Keratinocyte (primary cell): ENCODE measurements around the gene NOTUM. TPM values are rescaled to one million over a fixed set of nuclear protein-coding genes. Genes with fewer than 3 reads are reported as not detected.
A peak's percentile ranks its signal among the peaks of the same experiment; 100 is the strongest.

Experiments used
- DNase-seq: peaks from one replicate; pipeline ENCODE4 v3.0.0-alpha.2; 2011; ENCODE audit warnings: low read depth, missing footprints, low spot score
- FAIRE-seq: peaks from 2 replicates; lab custom pipeline; 2011; peaks lifted over from hg19 to GRCh38; lab: Jason Lieb, UNC
- H2AFZ ChIP-seq: 2 replicates; pipeline ENCODE4 v1.6.0; 2012; ENCODE audit warnings: low read length, control low read depth, inconsistent platforms; ENCODE audit not compliant: control insufficient read depth
- H3K27ac ChIP-seq: 2 replicates; pipeline ENCODE4 v1.5.1; 2011; ENCODE audit warnings: low read length; ENCODE audit not compliant: control insufficient read depth, insufficient read depth
- H3K27me3 ChIP-seq: 3 replicates; pipeline ENCODE4 v1.6.0; 2011; ENCODE audit warnings: low read length; ENCODE audit not compliant: control insufficient read depth, insufficient read depth; ENCODE audit errors: extremely low read depth
- H3K36me3 ChIP-seq, 2 experiments: 2 replicates in 1 of 2; 3 replicates in 1 of 2; pipeline ENCODE4 v1.5.1; 2011; ENCODE audit warnings: low read length in 2 of 2, mild to moderate bottlenecking in 1 of 2; ENCODE audit not compliant: control insufficient read depth in 2 of 2, insufficient read depth in 2 of 2; ENCODE audit errors: extremely low read depth in 1 of 2
- H3K4me1 ChIP-seq: 3 replicates; pipeline ENCODE4 v1.5.1; 2011; ENCODE audit warnings: low read length; ENCODE audit not compliant: control insufficient read depth, insufficient read depth; ENCODE audit errors: extremely low read depth
- H3K4me2 ChIP-seq: 3 replicates; pipeline ENCODE4 v1.6.0; 2011; ENCODE audit warnings: low read depth, low read length; ENCODE audit not compliant: control insufficient read depth, insufficient read depth; ENCODE audit errors: extremely low read depth
- H3K4me3 ChIP-seq, 3 experiments: fragments of 200-600 bp in 1 of 3; sonication (generic) in 1 of 3; 2 replicates in 2 of 3; 3 replicates in 1 of 3; pipeline ENCODE4 v1.5.1; 2011 to 2016; ENCODE audit warnings: low read length in 3 of 3, mild to moderate bottlenecking in 3 of 3, control low read depth in 2 of 3, inconsistent platforms in 1 of 3, low read depth in 1 of 3, mixed read lengths in 1 of 3, mixed run types in 1 of 3, moderate library complexity in 1 of 3; ENCODE audit not compliant: control insufficient read depth in 2 of 3, insufficient read depth in 2 of 3; ENCODE audit errors: extremely low read depth in 1 of 3
- H3K79me2 ChIP-seq: 2 replicates; pipeline ENCODE4 v1.6.0; 2012; ENCODE audit warnings: low read length; ENCODE audit not compliant: control insufficient read depth, insufficient read depth
- H3K9ac ChIP-seq: 3 replicates; pipeline ENCODE4 v1.6.0; 2011; ENCODE audit warnings: low read length; ENCODE audit not compliant: control insufficient read depth, insufficient read depth; ENCODE audit errors: extremely low read depth
- H3K9me1 ChIP-seq: 3 replicates; pipeline ENCODE4 v1.6.0; 2011; ENCODE audit warnings: low read length; ENCODE audit not compliant: control insufficient read depth, insufficient read depth; ENCODE audit errors: extremely low read depth
- H3K9me3 ChIP-seq: 2 replicates; pipeline ENCODE4 v1.5.1; 2012; ENCODE audit warnings: low read depth, low read length; ENCODE audit not compliant: control insufficient read depth
- H4K20me1 ChIP-seq: 3 replicates; pipeline ENCODE4 v1.6.0; 2011; ENCODE audit warnings: low read length; ENCODE audit not compliant: control insufficient read depth, insufficient read depth; ENCODE audit errors: extremely low read depth
- CTCF ChIP-seq, 3 experiments: IDR thresholded peaks in 1 of 3; conservative IDR thresholded peaks in 1 of 3; optimal IDR thresholded peaks in 1 of 3; 2 replicates in 2 of 3; 3 replicates in 1 of 3; pipeline versions ENCODE3 to v1.5.1; 2011; ENCODE audit warnings: low read length in 3 of 3, mild to moderate bottlenecking in 3 of 3, moderate library complexity in 2 of 3, control low read depth in 1 of 3, inconsistent platforms in 1 of 3; ENCODE audit not compliant: insufficient read depth in 2 of 3; ENCODE audit errors: extremely low read depth in 1 of 3
- EZH2 ChIP-seq: IDR thresholded peaks from one replicate; pipeline ENCODE4 v1.6.1; 2012; ENCODE audit warnings: inconsistent platforms, mild to moderate bottlenecking, low read length, moderate library complexity
- dilution Hi-C: fragments of 300-500 bp; cut with MboI; formaldehyde crosslinking; loops from one replicate; pipeline ENCODE4 v1.7.0; 2020; ENCODE audit warnings: low sequenced_read_pairs; ENCODE audit not compliant: extremely low pct_ligation_motif_present
- polyA plus RNA-seq, 5 experiments: library from polyadenylated mRNA; depleted of rRNA in 3 of 5; stranded (reverse) in 3 of 5; stranded (forward) in 1 of 5; unstranded in 1 of 5; fragments of >200 nt; gene quantifications; 1 replicate in 1 of 5; 2 replicates in 3 of 5; 3 replicates in 1 of 5; pipeline versions ENCODE4 v1.2.1 to v1.2.3, GENCODE V29; 2011 to 2012; ENCODE audit warnings: missing spikeins in 2 of 5, low read depth in 1 of 5, low replicate concordance in 1 of 5

The NOTUM gene
- polyA plus RNA-seq, 1 donor (not counting 4 experiments of a cell fraction or from before 2014, with no cell fraction given), result not detected

GRCh38 chr17:81991684-81992305 lies 30.8 kb upstream of the NOTUM start:
- H3K9me3 ChIP-seq, result no peaks in the 10 kb centered on the region
- H3K27ac ChIP-seq, result no peak overlapping the region
- H3K9ac ChIP-seq, result peak overlapping the region; percentile 15
- dilution Hi-C loops, result no loop called here
- no peak overlapping the region for H3K4me3 ChIP-seq
- no peaks in the 10 kb centered on the region for H4K20me1 ChIP-seq
- peak overlapping the region; percentile 62 for H3K4me2 ChIP-seq
- FAIRE-seq (no peak), DNase-seq (no peak)
- TF ChIP-seq CTCF (optimal IDR thresholded peaks at IDR 0.05 in 1 of 3, IDR thresholded peaks at IDR 0.05 in 1 of 3, conservative IDR thresholded peaks at IDR 0.05 in 1 of 3; ENCODE audit: extremely low read depth in 1 of 3, insufficient read depth in 2 of 3, low read length in 3 of 3) (no peak), EZH2 (no peak)
- H3K9me1 ChIP-seq, result no peaks in the 10 kb centered on the region
- H2AFZ ChIP-seq, result no peak overlapping the region
- H3K4me1 ChIP-seq, result peaks cover 14% of the 10 kb centered on the region
- peaks cover 0 to 4% of the 10 kb centered on the region in 2 experiments for H3K36me3 ChIP-seq
- no peaks in the 10 kb centered on the region for H3K79me2 ChIP-seq
- H3K27me3 ChIP-seq, result no peaks in the 10 kb centered on the region

GRCh38 chr17:81990836-81991683 lies 30.1 kb upstream of the NOTUM start:
- FAIRE-seq, result no peak
- Histone ChIP-seq H3K4me1 (peaks cover 14% of the 10 kb centered on the region), H3K4me3 (no peak overlapping the region), H3K79me2 (no peaks in the 10 kb centered on the region), H3K36me3 (peaks cover 0 to 6% of the 10 kb centered on the region in 2 experiments), H2AFZ (no peak overlapping the region), H3K27me3 (no peaks in the 10 kb centered on the region), H3K9me3 (no peaks in the 10 kb centered on the region), H3K27ac (no peak overlapping the region), H3K9me1 (no peaks in the 10 kb centered on the region), H3K9ac (no peak overlapping the region), H3K4me2 (peak overlapping the region; percentile 62), H4K20me1 (no peaks in the 10 kb centered on the region)
- dilution Hi-C loops, result no loop called here
- TF ChIP-seq CTCF (optimal IDR thresholded peaks at IDR 0.05 in 1 of 3, IDR thresholded peaks at IDR 0.05 in 1 of 3, conservative IDR thresholded peaks at IDR 0.05 in 1 of 3; ENCODE audit: extremely low read depth in 1 of 3, insufficient read depth in 2 of 3, low read length in 3 of 3) (no peak), EZH2 (no peak)
- no peak for DNase-seq
